HEK293T (cell line): ENCODE results near the gene TXNDC11.

Experiments used
- CTCF ChIA-PET: fragments of 350-600 bp; formaldehyde crosslinking; extraction: SDS; loops from one replicate; lab custom pipeline; 2021; ENCODE audit warnings: antibody characterized with exemption, inconsistent platforms; lab: Yijun Ruan, JAX
- POLR2A ChIA-PET: fragments of 350-600 bp; formaldehyde crosslinking; extraction: SDS; loops from one replicate; lab custom pipeline; 2020; ENCODE audit warnings: antibody characterized with exemption, inconsistent platforms; lab: Yijun Ruan, JAX
- DNase-seq: peaks from one replicate; pipeline ENCODE4 v3.0.0; 2012; ENCODE audit warnings: mixed read lengths; ENCODE audit errors: extremely low spot score
- ARNT ChIP-seq: fragments of 450-650 bp; IDR thresholded peaks from 2 replicates; pipeline ENCODE4 v1.6.1; 2017; ENCODE audit warnings: mild to moderate bottlenecking
- BHLHE40 ChIP-seq: fragments of 450-650 bp; IDR thresholded peaks from 2 replicates; pipeline ENCODE4 v1.6.1; 2016; ENCODE audit warnings: mild to moderate bottlenecking, moderate library complexity, borderline replicate concordance
- CTBP1 ChIP-seq: fragments of 450-650 bp; IDR thresholded peaks from 2 replicates; pipeline ENCODE4 v1.6.1; 2016; ENCODE audit warnings: borderline replicate concordance
- ELF4 ChIP-seq: fragments of 450-650 bp; IDR thresholded peaks from 2 replicates; pipeline ENCODE4 v1.6.1; 2017; ENCODE audit warnings: antibody characterized with exemption
- FOXA1 ChIP-seq: fragments of 450-650 bp; IDR thresholded peaks from 2 replicates; pipeline ENCODE4 v1.6.1; 2016; ENCODE audit warnings: mild to moderate bottlenecking
- FOXK2 ChIP-seq: fragments of 450-650 bp; IDR thresholded peaks from 2 replicates; pipeline ENCODE4 v1.6.1; 2016; ENCODE audit warnings: mild to moderate bottlenecking
- FOXM1 ChIP-seq: fragments of 450-650 bp; IDR thresholded peaks from 2 replicates; pipeline ENCODE4 v1.6.1; 2017; ENCODE audit warnings: mild to moderate bottlenecking, borderline replicate concordance
- HDGF ChIP-seq: fragments of 450-650 bp; IDR thresholded peaks from 2 replicates; pipeline ENCODE4 v1.6.1; 2017; ENCODE audit warnings: antibody characterized with exemption, borderline replicate concordance
- L3MBTL2 ChIP-seq: fragments of 450-650 bp; conservative IDR thresholded peaks from 2 replicates; pipeline ENCODE4 v1.6.1; 2016; ENCODE audit warnings: mild to moderate bottlenecking
- LEF1 ChIP-seq: fragments of 450-650 bp; IDR thresholded peaks from 2 replicates; pipeline ENCODE4 v1.6.1; 2017; ENCODE audit warnings: mild to moderate bottlenecking, borderline replicate concordance
- NFRKB ChIP-seq: fragments of 450-650 bp; IDR thresholded peaks from 2 replicates; pipeline ENCODE4 v1.6.1; 2016; ENCODE audit warnings: mild to moderate bottlenecking, moderate library complexity
- PKNOX1 ChIP-seq: fragments of 450-650 bp; IDR thresholded peaks from 2 replicates; pipeline ENCODE4 v1.6.1; 2016
- SP1 ChIP-seq: fragments of 450-650 bp; IDR thresholded peaks from 2 replicates; pipeline ENCODE4 v1.6.1; 2017
- SUZ12 ChIP-seq: fragments of 450-650 bp; IDR thresholded peaks from 2 replicates; pipeline ENCODE4 v1.6.1; 2016; ENCODE audit warnings: mild to moderate bottlenecking
- TARDBP ChIP-seq: fragments of 450-650 bp; IDR thresholded peaks from 2 replicates; pipeline ENCODE4 v1.6.1; 2016
- ZNF384 ChIP-seq: fragments of 450-650 bp; IDR thresholded peaks from 2 replicates; pipeline ENCODE4 v1.6.1; 2016

Gene TXNDC11

GRCh38 chr16:11762431-11762830, 19.8 kb upstream of the TXNDC11 start:
- TF ChIP-seq SP1 (no peak), SUZ12 (no peak)
- no peak for DNase-seq
- ChIA-PET POLR2A (no interaction called here), CTCF (no interaction called here)

- no peak for DNase-seq
- CTCF ChIA-PET, result no interaction called here
- TF ChIP-seq FOXA1 (no peak), CTBP1 (no peak), BHLHE40 (no peak), ZNF384 (no peak), FOXK2 (no peak), SP1 (no peak), SUZ12 (no peak), NFRKB (no peak), FOXM1 (no peak), HDGF (no peak), L3MBTL2 (no peak), LEF1 (no peak), PKNOX1 (no peak), ARNT (no peak), TARDBP (no peak)
- POLR2A ChIA-PET, result no interaction called here
These were observed 17.3 kb upstream of the TXNDC11 start for GRCh38 chr16:11759997-11760396.

GRCh38 chr16:11759163-11759834, 16.6 kb upstream of the TXNDC11 start:
- TF ChIP-seq SUZ12, result no peak
- no peak for TF ChIP-seq L3MBTL2
- no peak for TF ChIP-seq PKNOX1
- CTCF ChIA-PET, result interaction anchor here (1.4 kb wide), 1 partner anchor 38 kb away, joined by 4 read pairs; no protein-coding TSS in a partner anchor
- POLR2A ChIA-PET, result interaction anchor here (1.6 kb wide), 1 partner anchor 39 kb away, joined by 8 read pairs; the partner anchor contains the start of gene ZC3H7A
- DNase-seq, result no peak

- ChIA-PET CTCF (interaction anchor here (0.6 to 1.4 kb wide), 2 partner anchors 39 to 143 kb away, joined by 3 to 4 read pairs; no protein-coding TSS in a partner anchor), POLR2A (interaction anchor here (1.6 kb wide), 1 partner anchor 40 kb away, joined by 8 read pairs; the partner anchor contains the start of gene ZC3H7A)
- TF ChIP-seq SUZ12 (no peak), NFRKB (no peak), PKNOX1 (0 out of 2 replicates have a peak, but pooled peaks have one; percentile 3), ELF4 (no peak), SP1 (no peak)
- DNase-seq, result peak; percentile 19
These were observed 15.3 kb upstream of the TXNDC11 start for GRCh38 chr16:11757671-11758545.

GRCh38 chr16:11756248-11756647, 13.6 kb upstream of the TXNDC11 start:
- CTCF ChIA-PET, result no interaction called here

GRCh38 chr16:11755022-11755760, 12.5 kb upstream of the TXNDC11 start:
- ChIA-PET CTCF (interaction anchor here (0.6 kb wide), 1 partner anchor 12 kb away, joined by 3 read pairs; no protein-coding TSS in a partner anchor), POLR2A (no interaction called here)
- TF ChIP-seq ZNF384 (0 out of 2 replicates have a peak, but pooled peaks have one; percentile 13), PKNOX1 (no peak), TARDBP (no peak)
- DNase-seq, result no peak

More at GRCh38 chr16:11756248-11756647, 13.6 kb upstream of the TXNDC11 start:
- POLR2A ChIA-PET, result no interaction called here
- DNase-seq, result no peak
- TF ChIP-seq LEF1 (no peak), NFRKB (no peak)
